ENCODE measurements around the gene RRAS. TPM values are rescaled to one million over a fixed set of nuclear protein-coding genes. Genes with fewer than 3 reads are reported as not detected.

RRAS gene
- total RNA-seq, 1 donor from 2014 or later = 3.9 TPM

- DNase-seq (ENCODE audit: low spot score, unreplicated experiment) = no peak
- Mint-ChIP-seq H3K9me3 (ENCODE audit: low read depth) (no peaks in the 10 kb centered on the region), H3K4me3 (ENCODE audit: low read depth) (no peak overlapping the region), H3K27ac (no peak overlapping the region), H3K27me3 (no peaks in the 10 kb centered on the region), H3K4me1 (ENCODE audit: low read depth) (no peaks in the 10 kb centered on the region), H3K36me3 (ENCODE audit: insufficient read depth) (peaks cover 12% of the 10 kb centered on the region)
- TF ChIP-seq CTCF (IDR thresholded peaks at IDR 0.05; ENCODE audit: unreplicated experiment) = no peak
Measured at GRCh38 chr19:49651029-49651819, 11.3 kb upstream of the RRAS start.

- Mint-ChIP-seq H3K4me3 (ENCODE audit: low read depth) (no peak overlapping the region), H3K9me3 (ENCODE audit: low read depth) (no peaks in the 10 kb centered on the region), H3K4me1 (ENCODE audit: low read depth) (peaks cover 18% of the 10 kb centered on the region), H3K27me3 (no peaks in the 10 kb centered on the region), H3K27ac (peak overlapping the region; percentile 74), H3K36me3 (ENCODE audit: insufficient read depth) (peaks cover 6% of the 10 kb centered on the region)
- no peak for TF ChIP-seq CTCF (IDR thresholded peaks at IDR 0.05; ENCODE audit: unreplicated experiment)
- DNase-seq (ENCODE audit: low spot score, unreplicated experiment) = no peak
Measured at GRCh38 chr19:49646586-49646985, 6.6 kb upstream of the RRAS start.

GRCh38 chr19:49645995-49646394 is 6.1 kb upstream of the RRAS start:
- no peak overlapping the region for H3K4me3 Mint-ChIP-seq (ENCODE audit: low read depth)
- no peaks in the 10 kb centered on the region for H3K9me3 Mint-ChIP-seq (ENCODE audit: low read depth)
- peaks cover 20% of the 10 kb centered on the region for H3K4me1 Mint-ChIP-seq (ENCODE audit: low read depth)
- H3K27ac Mint-ChIP-seq = no peak overlapping the region
- DNase-seq (ENCODE audit: low spot score, unreplicated experiment) = no peak
- H3K36me3 Mint-ChIP-seq (ENCODE audit: insufficient read depth) = peaks cover 6% of the 10 kb centered on the region
- no peak for TF ChIP-seq CTCF (IDR thresholded peaks at IDR 0.05; ENCODE audit: unreplicated experiment)
- no peaks in the 10 kb centered on the region for H3K27me3 Mint-ChIP-seq

- Mint-ChIP-seq H3K4me3 (ENCODE audit: low read depth) (no peak overlapping the region), H3K27ac (peak overlapping the region; percentile 16), H3K27me3 (no peaks in the 10 kb centered on the region), H3K4me1 (ENCODE audit: low read depth) (peaks cover 24% of the 10 kb centered on the region), H3K9me3 (ENCODE audit: low read depth) (no peaks in the 10 kb centered on the region), H3K36me3 (ENCODE audit: insufficient read depth) (peaks cover 5% of the 10 kb centered on the region)
- no peak for TF ChIP-seq CTCF (IDR thresholded peaks at IDR 0.05; ENCODE audit: unreplicated experiment)
- no peak for DNase-seq (ENCODE audit: low spot score, unreplicated experiment)
Measured at GRCh38 chr19:49645592-49645991, 5.6 kb upstream of the RRAS start.

- peaks cover 12% of the 10 kb centered on the region for H3K27me3 Mint-ChIP-seq
- DNase-seq (ENCODE audit: low spot score, unreplicated experiment) = no peak
- H3K4me1 Mint-ChIP-seq (ENCODE audit: low read depth) = peaks cover 34% of the 10 kb centered on the region
- H3K27ac Mint-ChIP-seq = peak overlapping the region; percentile 40
- H3K4me3 Mint-ChIP-seq (ENCODE audit: low read depth) = peak overlapping the region; percentile 98
- H3K9me3 Mint-ChIP-seq (ENCODE audit: low read depth) = no peaks in the 10 kb centered on the region
- H3K36me3 Mint-ChIP-seq (ENCODE audit: insufficient read depth) = peaks cover 5% of the 10 kb centered on the region
- no peak for TF ChIP-seq CTCF (IDR thresholded peaks at IDR 0.05; ENCODE audit: unreplicated experiment)
Measured at GRCh38 chr19:49643466-49643865, 3.5 kb upstream of the RRAS start.
